ENCODE results near the gene ETS1.

The ETS1 gene

DNA sequence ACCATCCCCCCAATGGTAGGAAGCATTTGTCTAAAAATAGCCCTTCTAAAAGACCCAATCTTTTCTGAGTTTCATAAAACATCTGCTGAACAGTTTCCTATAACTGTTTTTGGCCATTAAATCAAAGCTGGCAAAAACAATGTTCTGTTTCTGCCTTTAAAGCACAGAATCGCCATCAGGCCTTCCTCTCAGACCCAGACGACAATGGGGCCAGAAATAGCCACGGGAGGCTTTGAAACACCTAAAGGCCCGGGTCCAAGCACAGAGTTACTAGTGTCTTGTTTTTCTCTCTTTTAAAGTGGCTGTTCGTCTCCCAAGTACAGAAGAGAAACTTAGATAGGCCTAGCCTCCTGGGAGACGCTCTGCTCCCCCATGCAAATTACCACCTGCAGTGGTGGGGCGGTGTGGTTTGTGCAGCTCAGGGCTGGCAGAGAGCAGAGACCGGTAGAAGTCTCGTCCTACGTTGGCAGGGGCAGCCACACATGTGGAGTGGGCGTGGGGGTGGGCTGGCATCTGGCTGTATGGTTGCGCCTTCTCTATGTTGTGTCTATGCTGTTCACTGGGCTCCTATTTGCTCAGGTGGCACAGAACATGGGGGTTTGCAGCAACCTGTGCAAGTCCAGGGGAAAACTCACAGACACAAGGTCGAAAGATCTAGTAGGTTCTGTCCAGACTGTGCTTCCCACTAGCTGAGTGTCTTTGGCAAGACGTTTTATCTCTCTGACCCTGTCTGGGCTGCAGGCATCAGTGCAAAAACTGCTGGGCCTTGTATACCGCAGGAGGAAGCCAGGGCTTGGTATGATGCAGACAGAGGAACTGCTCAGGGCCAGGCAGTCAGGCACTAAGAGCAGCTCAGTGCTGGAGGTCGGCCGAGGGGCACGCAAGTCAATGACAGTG, 23.6 kb upstream of the ETS1 start:
- no peak overlapping the region for H3K4me3 ChIP-seq (ENCODE audit: low read depth, low read length)
- CTCF ChIA-PET, result interaction anchor here (0.7 kb wide), 1 partner anchor 13 kb away, joined by 3 read pairs; no protein-coding TSS in a partner anchor
- TF ChIP-seq FEZF1 (tag by site-specific recombination; IDR thresholded peaks at IDR 0.05), result no peak
- TF ChIP-seq ZNF174 (tag by site-specific recombination; IDR thresholded peaks at IDR 0.05), result no peak
- TF ChIP-seq SP7 (tag by site-specific recombination; IDR thresholded peaks at IDR 0.05), result no peak
- TF ChIP-seq ZFP41 (tag by site-specific recombination; IDR thresholded peaks at IDR 0.05; ENCODE audit: borderline replicate concordance), result no peak
- TF ChIP-seq ZNF639 (tag by site-specific recombination; IDR thresholded peaks at IDR 0.05), result no peak
- no peak for TF ChIP-seq ZNF239 (tag by site-specific recombination; IDR thresholded peaks at IDR 0.05)
- no peak for TF ChIP-seq HOXC10 (CRISPR knock-in tag; IDR thresholded peaks at IDR 0.05)

DNA sequence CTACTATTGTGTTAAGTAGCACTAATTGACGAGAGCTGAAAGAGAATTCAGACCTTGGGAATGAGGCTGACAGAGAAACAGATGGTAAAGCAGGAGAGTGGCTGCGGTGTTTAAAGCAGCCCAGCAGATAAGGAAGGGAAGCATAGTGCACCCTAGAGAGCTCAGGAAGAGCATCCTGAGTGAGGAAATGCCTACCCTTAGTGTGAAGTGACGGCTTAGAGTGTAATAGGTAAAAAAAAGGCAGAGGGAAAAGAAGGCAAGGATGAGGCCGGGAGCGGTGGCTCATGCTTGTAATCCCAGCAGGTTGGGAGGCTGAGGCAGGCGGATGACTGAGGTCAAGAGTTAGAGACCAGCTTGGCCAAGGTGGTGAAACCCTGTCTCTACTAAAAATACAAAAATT, 22.4 kb upstream of the ETS1 start:
- TF ChIP-seq BCL11B (tag by site-specific recombination; IDR thresholded peaks at IDR 0.05; ENCODE audit: low read depth) (no peak), ZNF645 (tag by site-specific recombination; IDR thresholded peaks at IDR 0.05) (no peak), ZNF169 (tag by site-specific recombination; IDR thresholded peaks at IDR 0.05) (no peak), ZNF274 (IDR thresholded peaks at IDR 0.05; ENCODE audit: low read length) (no peak), ZNF274 (tag by site-specific recombination; IDR thresholded peaks at IDR 0.05; ENCODE audit: borderline replicate concordance) (no peak), ZNF747 (tag by site-specific recombination; IDR thresholded peaks at IDR 0.05) (no peak), ZNF146 (tag by site-specific recombination; IDR thresholded peaks at IDR 0.05) (no peak), ZNF37A (tag by site-specific recombination; IDR thresholded peaks at IDR 0.05) (no peak), ZNF416 (tag by site-specific recombination; IDR thresholded peaks at IDR 0.05) (no peak), ZNF48 (tag by site-specific recombination; IDR thresholded peaks at IDR 0.05) (no peak), ZNF529 (tag by site-specific recombination; IDR thresholded peaks at IDR 0.05; ENCODE audit: insufficient replicate concordance) (no peak), WT1 (tag by site-specific recombination; IDR thresholded peaks at IDR 0.05) (no peak), ZNF148 (tag by site-specific recombination; IDR thresholded peaks at IDR 0.05; ENCODE audit: borderline replicate concordance) (no peak), ZBTB48 (tag by site-specific recombination; IDR thresholded peaks at IDR 0.05) (no peak), ZNF555 (tag by site-specific recombination; conservative IDR thresholded peaks at IDR 0.05) (no peak), ZNF132 (tag by site-specific recombination; IDR thresholded peaks at IDR 0.05; ENCODE audit: borderline replicate concordance) (no peak), ZNF530 (tag by site-specific recombination; IDR thresholded peaks at IDR 0.05; ENCODE audit: low read depth) (no peak)
- TF ChIP-seq, protein P1, sequence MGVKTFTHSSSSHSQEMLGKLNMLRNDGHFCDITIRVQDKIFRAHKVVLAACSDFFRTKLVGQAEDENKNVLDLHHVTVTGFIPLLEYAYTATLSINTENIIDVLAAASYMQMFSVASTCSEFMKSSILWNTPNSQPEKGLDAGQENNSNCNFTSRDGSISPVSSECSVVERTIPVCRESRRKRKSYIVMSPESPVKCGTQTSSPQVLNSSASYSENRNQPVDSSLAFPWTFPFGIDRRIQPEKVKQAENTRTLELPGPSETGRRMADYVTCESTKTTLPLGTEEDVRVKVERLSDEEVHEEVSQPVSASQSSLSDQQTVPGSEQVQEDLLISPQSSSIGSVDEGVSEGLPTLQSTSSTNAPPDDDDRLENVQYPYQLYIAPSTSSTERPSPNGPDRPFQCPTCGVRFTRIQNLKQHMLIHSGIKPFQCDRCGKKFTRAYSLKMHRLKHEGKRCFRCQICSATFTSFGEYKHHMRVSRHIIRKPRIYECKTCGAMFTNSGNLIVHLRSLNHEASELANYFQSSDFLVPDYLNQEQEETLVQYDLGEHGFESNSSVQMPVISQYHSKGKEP (tag by site-specific recombination; IDR thresholded peaks at IDR 0.05), result no peak
- no peaks in the 10 kb centered on the region for H3K9me3 ChIP-seq (ENCODE audit: control insufficient read depth, insufficient read depth, low read depth, low read length)
- CTCF ChIA-PET, result interaction anchor here (1.4 kb wide), 1 partner anchor 452 kb away, joined by 3 read pairs; no protein-coding TSS in a partner anchor
- no peak overlapping the region for H3K4me3 ChIP-seq (ENCODE audit: low read depth, low read length)
- no peak overlapping the region for H3K27ac ChIP-seq (ENCODE audit: extremely low read depth, low read depth, low read length)
- no peaks in the 10 kb centered on the region for H3K4me1 ChIP-seq (ENCODE audit: control insufficient read depth, insufficient read depth, low read length)
- H3K36me3 ChIP-seq (ENCODE audit: control insufficient read depth in 2 of 2, insufficient read depth in 1 of 2, low read length in 2 of 2), result no peaks in the 10 kb centered on the region
- POLR2A ChIA-PET, result no interaction called here

More for the DNA sequence above, 23.6 kb upstream of the ETS1 start:
- no peak overlapping the region for H3K27ac ChIP-seq (ENCODE audit: extremely low read depth, low read depth, low read length)
- H3K36me3 ChIP-seq (ENCODE audit: control insufficient read depth in 2 of 2, insufficient read depth in 1 of 2, low read length in 2 of 2), result no peaks in the 10 kb centered on the region
- POLR2A ChIA-PET, result no interaction called here
- no peaks in the 10 kb centered on the region for H3K9me3 ChIP-seq (ENCODE audit: control insufficient read depth, insufficient read depth, low read depth, low read length)
- no peaks in the 10 kb centered on the region for H3K4me1 ChIP-seq (ENCODE audit: control insufficient read depth, insufficient read depth, low read length)

Data from HEK293 (cell line).